Measurements from ENCODE around the gene MAD1L1.

The MAD1L1 gene

GRCh38 chr7:2134740-2135139 lies 98.0 kb downstream of the MAD1L1 start:
- Histone ChIP-seq H3K9me3 (ENCODE audit: low read depth, low read length) (no peaks in the 10 kb centered on the region), H3K4me3 (no peak overlapping the region), H3K27ac (no peak overlapping the region), H3K36me3 (ENCODE audit: insufficient read depth, low read length) (peaks cover 3% of the 10 kb centered on the region; the same call in 1 of the 2 replicates), H3K9ac (ENCODE audit: insufficient read length) (no peak overlapping the region)
- no peak for TF ChIP-seq EZH2 (IDR thresholded peaks at IDR 0.05)
- TF ChIP-seq POLR2AphosphoS5 (IDR thresholded peaks at IDR 0.05; ENCODE audit: borderline replicate concordance, low read depth, low read length), result no peak
- no peak for TF ChIP-seq FOXP2 (optimal IDR thresholded peaks at IDR 0.05; ENCODE audit: control extremely low read depth, extremely low read length, insufficient read depth)
- DNase-seq (ENCODE audit: low read depth, low spot score), result no peak

GRCh38 chr7:2132243-2132642 lies 100.5 kb downstream of the MAD1L1 start:
- peaks cover 3% of the 10 kb centered on the region; the same call in 1 of the 2 replicates for H3K36me3 ChIP-seq (ENCODE audit: insufficient read depth, low read length)
- no peak overlapping the region for H3K4me3 ChIP-seq
- no peak overlapping the region for H3K9ac ChIP-seq (ENCODE audit: insufficient read length)
- H3K9me3 ChIP-seq (ENCODE audit: low read depth, low read length), result no peaks in the 10 kb centered on the region
- DNase-seq (ENCODE audit: low read depth, low spot score), result no peak
- H3K27ac ChIP-seq, result no peak overlapping the region
- TF ChIP-seq POLR2AphosphoS5 (IDR thresholded peaks at IDR 0.05; ENCODE audit: borderline replicate concordance, low read depth, low read length), result no peak
- no peak for TF ChIP-seq EZH2 (IDR thresholded peaks at IDR 0.05)
- no peak for TF ChIP-seq FOXP2 (optimal IDR thresholded peaks at IDR 0.05; ENCODE audit: control extremely low read depth, extremely low read length, insufficient read depth)

- peaks cover 3% of the 10 kb centered on the region; the same call in 1 of the 2 replicates for H3K36me3 ChIP-seq (ENCODE audit: insufficient read depth, low read length)
Measured at GRCh38 chr7:2131800-2132199, 100.9 kb downstream of the MAD1L1 start.

GRCh38 chr7:2131341-2131740 lies 101.4 kb downstream of the MAD1L1 start:
- Histone ChIP-seq H3K36me3 (ENCODE audit: insufficient read depth, low read length) (peaks cover 3% of the 10 kb centered on the region; the same call in 1 of the 2 replicates), H3K27ac (no peak overlapping the region), H3K9ac (ENCODE audit: insufficient read length) (no peak overlapping the region), H3K4me3 (no peak overlapping the region), H3K9me3 (ENCODE audit: low read depth, low read length) (no peaks in the 10 kb centered on the region)
- TF ChIP-seq FOXP2 (optimal IDR thresholded peaks at IDR 0.05; ENCODE audit: control extremely low read depth, extremely low read length, insufficient read depth), result no peak
- DNase-seq (ENCODE audit: low read depth, low spot score), result no peak

More at GRCh38 chr7:2131800-2132199, 100.9 kb downstream of the MAD1L1 start:
- Histone ChIP-seq H3K9me3 (ENCODE audit: low read depth, low read length) (no peaks in the 10 kb centered on the region), H3K4me3 (no peak overlapping the region), H3K27ac (no peak overlapping the region), H3K9ac (ENCODE audit: insufficient read length) (no peak overlapping the region)
- no peak for DNase-seq (ENCODE audit: low read depth, low spot score)
- TF ChIP-seq EZH2 (IDR thresholded peaks at IDR 0.05) (no peak), FOXP2 (optimal IDR thresholded peaks at IDR 0.05; ENCODE audit: control extremely low read depth, extremely low read length, insufficient read depth) (no peak), POLR2AphosphoS5 (IDR thresholded peaks at IDR 0.05; ENCODE audit: borderline replicate concordance, low read depth, low read length) (no peak)

- no peaks in the 10 kb centered on the region for H3K36me3 ChIP-seq (ENCODE audit: insufficient read depth, low read length)
- no peaks in the 10 kb centered on the region for H3K9me3 ChIP-seq (ENCODE audit: low read depth, low read length)
- no peak overlapping the region for H3K27ac ChIP-seq
- no peak overlapping the region for H3K9ac ChIP-seq (ENCODE audit: insufficient read length)
- TF ChIP-seq EZH2 (IDR thresholded peaks at IDR 0.05) (no peak), POLR2AphosphoS5 (IDR thresholded peaks at IDR 0.05; ENCODE audit: borderline replicate concordance, low read depth, low read length) (no peak), FOXP2 (optimal IDR thresholded peaks at IDR 0.05; ENCODE audit: control extremely low read depth, extremely low read length, insufficient read depth) (no peak)
- H3K4me3 ChIP-seq, result no peak overlapping the region
- no peak for DNase-seq (ENCODE audit: low read depth, low spot score)
Measured at GRCh38 chr7:2130096-2130375, 102.7 kb downstream of the MAD1L1 start.

GRCh38 chr7:2129323-2130095 lies 103.2 kb downstream of the MAD1L1 start:
- H3K36me3 ChIP-seq (ENCODE audit: insufficient read depth, low read length), result no peaks in the 10 kb centered on the region
- H3K4me3 ChIP-seq, result no peak overlapping the region
- H3K9me3 ChIP-seq (ENCODE audit: low read depth, low read length), result no peaks in the 10 kb centered on the region
- no peak for DNase-seq (ENCODE audit: low read depth, low spot score)
- no peak overlapping the region for H3K27ac ChIP-seq
- H3K9ac ChIP-seq (ENCODE audit: insufficient read length), result no peak overlapping the region
- TF ChIP-seq POLR2AphosphoS5 (IDR thresholded peaks at IDR 0.05; ENCODE audit: borderline replicate concordance, low read depth, low read length), result no peak
- TF ChIP-seq FOXP2 (optimal IDR thresholded peaks at IDR 0.05; ENCODE audit: control extremely low read depth, extremely low read length, insufficient read depth), result no peak
- no peak for TF ChIP-seq EZH2 (IDR thresholded peaks at IDR 0.05)

- no peak overlapping the region for H3K4me3 ChIP-seq
- H3K9me3 ChIP-seq (ENCODE audit: low read depth, low read length), result no peaks in the 10 kb centered on the region
- TF ChIP-seq FOXP2 (optimal IDR thresholded peaks at IDR 0.05; ENCODE audit: control extremely low read depth, extremely low read length, insufficient read depth) (no peak), EZH2 (IDR thresholded peaks at IDR 0.05) (no peak), POLR2AphosphoS5 (IDR thresholded peaks at IDR 0.05; ENCODE audit: borderline replicate concordance, low read depth, low read length) (no peak)
- no peaks in the 10 kb centered on the region for H3K36me3 ChIP-seq (ENCODE audit: insufficient read depth, low read length)
- H3K9ac ChIP-seq (ENCODE audit: insufficient read length), result no peak overlapping the region
- no peak overlapping the region for H3K27ac ChIP-seq
- no peak for DNase-seq (ENCODE audit: low read depth, low spot score)
Measured at GRCh38 chr7:2128601-2129322, 104.0 kb downstream of the MAD1L1 start.

GRCh38 chr7:2126621-2127020 lies 106.1 kb downstream of the MAD1L1 start:
- TF ChIP-seq FOXP2 (optimal IDR thresholded peaks at IDR 0.05; ENCODE audit: control extremely low read depth, extremely low read length, insufficient read depth) (no peak), POLR2AphosphoS5 (IDR thresholded peaks at IDR 0.05; ENCODE audit: borderline replicate concordance, low read depth, low read length) (no peak), EZH2 (IDR thresholded peaks at IDR 0.05) (no peak)
- H3K27ac ChIP-seq, result no peak overlapping the region
- no peaks in the 10 kb centered on the region for H3K36me3 ChIP-seq (ENCODE audit: insufficient read depth, low read length)
- DNase-seq (ENCODE audit: low read depth, low spot score), result no peak
- H3K4me3 ChIP-seq, result no peak overlapping the region
- no peaks in the 10 kb centered on the region for H3K9me3 ChIP-seq (ENCODE audit: low read depth, low read length)
- H3K9ac ChIP-seq (ENCODE audit: insufficient read length), result no peak overlapping the region
